ENCODE results near the gene USF2.
"Not testable (repeated sequence)": the region's sequence is repeated elsewhere in the genome, so short reads cannot be mapped to it uniquely, and the experiment has no call there.

USF2 gene

GRCh38 chr19:35284153-35285094, 15.7 kb downstream of the USF2 start (continued):
- 0 out of 2 replicates have a peak, but pooled peaks have one; percentile 14 for TF ChIP-seq ZNF341 (tag by site-specific recombination; IDR thresholded peaks at IDR 0.05; ENCODE audit: low read depth)
- no peak for TF ChIP-seq ZBTB49 (tag by site-specific recombination; IDR thresholded peaks at IDR 0.05; ENCODE audit: low read depth)
- TF ChIP-seq ZNF175 (tag by site-specific recombination; IDR thresholded peaks at IDR 0.05): no peak
- TF ChIP-seq ZNF596 (tag by site-specific recombination; IDR thresholded peaks at IDR 0.05): no peak
- TF ChIP-seq GFI1B (tag by site-specific recombination; IDR thresholded peaks at IDR 0.05): no peak

GRCh38 chr19:35285095-35285449, 16.3 kb downstream of the USF2 start:
- no peak overlapping the region for H3K4me3 ChIP-seq (ENCODE audit: low read depth, low read length)
- CTCF ChIA-PET: interaction anchor here (0.5 to 3.7 kb wide), 4 partner anchors 10 to 141 kb away, joined by 3 to 17 read pairs (median 3); no protein-coding TSS in a partner anchor

GRCh38 chr19:35285465-35285864, 16.7 kb downstream of the USF2 start:
- CTCF ChIA-PET: interaction anchor here (1.1 to 3.7 kb wide), 2 partner anchors 10 to 16 kb away, joined by 3 to 17 read pairs; no protein-coding TSS in a partner anchor
- TF ChIP-seq PRDM10 (tag by site-specific recombination; IDR thresholded peaks at IDR 0.05) (peak; percentile 51), ZNF362 (tag by site-specific recombination; IDR thresholded peaks at IDR 0.05) (peak; percentile 94)
- not testable (repeated sequence) for H3K27ac ChIP-seq (ENCODE audit: extremely low read depth, low read depth, low read length); H3K4me3 ChIP-seq (ENCODE audit: low read depth, low read length); H3K36me3 ChIP-seq (ENCODE audit: control insufficient read depth in 2 of 2, insufficient read depth in 1 of 2, low read length in 2 of 2); H3K4me1 ChIP-seq (ENCODE audit: control insufficient read depth, insufficient read depth, low read length); H3K9me3 ChIP-seq (ENCODE audit: control insufficient read depth, insufficient read depth, low read depth, low read length)
- POLR2A ChIA-PET: interaction anchor here (0.7 to 4.7 kb wide), 2 partner anchors 16 to 200 kb away, joined by 3 to 17 read pairs; partner anchors contain the start of gene USF2

More at GRCh38 chr19:35285095-35285449, 16.3 kb downstream of the USF2 start:
- Histone ChIP-seq H3K9me3 (ENCODE audit: control insufficient read depth, insufficient read depth, low read depth, low read length) (no peaks in the 10 kb centered on the region), H3K4me1 (ENCODE audit: control insufficient read depth, insufficient read depth, low read length) (peaks cover 5% of the 10 kb centered on the region), H3K36me3 (ENCODE audit: control insufficient read depth in 2 of 2, insufficient read depth in 1 of 2, low read length in 2 of 2) (no peaks in the 10 kb centered on the region), H3K27ac (ENCODE audit: extremely low read depth, low read depth, low read length) (no peak overlapping the region)
- POLR2A ChIA-PET: no interaction called here
- TF ChIP-seq ZFP41 (tag by site-specific recombination; IDR thresholded peaks at IDR 0.05; ENCODE audit: borderline replicate concordance): no peak
- TF ChIP-seq ZNF701 (tag by site-specific recombination; IDR thresholded peaks at IDR 0.05): no peak
- no peak for TF ChIP-seq SP3 (tag by site-specific recombination; IDR thresholded peaks at IDR 0.05)
- no peak for TF ChIP-seq ZSCAN18 (tag by site-specific recombination; IDR thresholded peaks at IDR 0.05)
- TF ChIP-seq AEBP2 (tag by site-specific recombination; IDR thresholded peaks at IDR 0.05; ENCODE audit: borderline replicate concordance): no peak
- TF ChIP-seq ZNF112 (tag by site-specific recombination; IDR thresholded peaks at IDR 0.05): no peak

Data from HEK293 (cell line).